H9 (cell line): ENCODE results near the gene STYXL2. TPM values are rescaled to one million over a fixed set of nuclear protein-coding genes. Genes with fewer than 3 reads are reported as not detected.

Experiments used
- DNase-seq: peaks from one replicate; pipeline ENCODE4 v3.0.0-alpha.2; 2017
- H2AFZ ChIP-seq: one replicate; pipeline ENCODE4 v1.6.1; 2013; ENCODE audit warnings: mild to moderate bottlenecking, low read length, control low read depth, moderate library complexity
- H2AK5ac ChIP-seq: 2 replicates; pipeline ENCODE4 v1.6.1; 2013; ENCODE audit warnings: low read length, control low read depth, mixed read lengths; ENCODE audit not compliant: insufficient read length
- H2BK120ac ChIP-seq: one replicate; pipeline ENCODE4 v1.6.1; 2013; ENCODE audit warnings: low read depth, mild to moderate bottlenecking, low read length, control low read depth, inconsistent platforms; ENCODE audit not compliant: poor library complexity, severe bottlenecking
- H2BK12ac ChIP-seq: 2 replicates; pipeline ENCODE4 v1.6.1; 2013; ENCODE audit warnings: low read length, control low read depth, mixed read lengths, low read depth; ENCODE audit not compliant: insufficient read length
- H2BK15ac ChIP-seq: 2 replicates; pipeline ENCODE4 v1.6.1; 2013; ENCODE audit warnings: low read depth, low read length, control low read depth
- H2BK20ac ChIP-seq: one replicate; pipeline ENCODE4 v1.6.1; 2013; ENCODE audit warnings: low read depth, mild to moderate bottlenecking, low read length, control low read depth, inconsistent platforms; ENCODE audit not compliant: poor library complexity, severe bottlenecking
- H2BK5ac ChIP-seq: 2 replicates; pipeline ENCODE4 v1.6.1; 2013; ENCODE audit warnings: low read length, control low read depth, mixed read lengths; ENCODE audit not compliant: insufficient read length
- H3K14ac ChIP-seq: 2 replicates; pipeline ENCODE4 v1.6.1; 2013; ENCODE audit warnings: low read length, control low read depth; ENCODE audit not compliant: insufficient read depth
- H3K18ac ChIP-seq: 2 replicates; pipeline ENCODE4 v1.6.1; 2013; ENCODE audit warnings: low read depth, mild to moderate bottlenecking, mixed read lengths, low read length, control low read depth; ENCODE audit not compliant: insufficient read length
- H3K23ac ChIP-seq: 2 replicates; pipeline ENCODE4 v1.6.1; 2013; ENCODE audit warnings: low read length, control low read depth, mixed read lengths, low read depth; ENCODE audit not compliant: insufficient read length
- H3K23me2 ChIP-seq: 2 replicates; pipeline ENCODE4 v1.6.1; 2013; ENCODE audit warnings: low read depth, mild to moderate bottlenecking, mixed read lengths, low read length, control low read depth; ENCODE audit not compliant: insufficient read length, poor library complexity, severe bottlenecking
- H3K27ac ChIP-seq: 2 replicates; pipeline ENCODE4 v1.5.1; 2013; ENCODE audit warnings: low read length, control low read depth, mixed read lengths, low read depth; ENCODE audit not compliant: insufficient read length
- H3K27me3 ChIP-seq: 2 replicates; pipeline ENCODE4 v1.6.1; 2013; ENCODE audit warnings: low read length, control low read depth, inconsistent platforms; ENCODE audit not compliant: insufficient read depth
- H3K4ac ChIP-seq: 2 replicates; pipeline ENCODE4 v1.6.1; 2013; ENCODE audit warnings: low read depth, mild to moderate bottlenecking, control low read depth, inconsistent platforms, low read length, moderate library complexity
- H3K4me1 ChIP-seq: 2 replicates; pipeline ENCODE4 v1.6.1; 2013; ENCODE audit warnings: low read length, control low read depth, inconsistent platforms; ENCODE audit not compliant: insufficient read depth
- H3K4me2 ChIP-seq: 2 replicates; pipeline ENCODE4 v1.6.1; 2013; ENCODE audit warnings: low read length, control low read depth, mixed read lengths; ENCODE audit not compliant: insufficient read length, insufficient read depth
- H3K56ac ChIP-seq: 2 replicates; pipeline ENCODE4 v1.6.1; 2013; ENCODE audit warnings: low read depth, mild to moderate bottlenecking, mixed read lengths, low read length, control low read depth; ENCODE audit not compliant: insufficient read length
- H3K79me1 ChIP-seq: 2 replicates; pipeline ENCODE4 v1.6.1; 2013; ENCODE audit warnings: low read depth, mild to moderate bottlenecking, moderate library complexity, low read length, control low read depth, inconsistent platforms; ENCODE audit not compliant: insufficient read depth, poor library complexity, severe bottlenecking
- H3K79me2 ChIP-seq: 2 replicates; pipeline ENCODE4 v1.6.1; 2013; ENCODE audit warnings: low read length, control low read depth, inconsistent platforms; ENCODE audit not compliant: insufficient read depth
- H3K9ac ChIP-seq: 2 replicates; pipeline ENCODE4 v1.6.1; 2013; ENCODE audit warnings: low read length, control low read depth, mixed read lengths; ENCODE audit not compliant: insufficient read length; ENCODE audit errors: extremely low read depth
- H3K9me3 ChIP-seq: one replicate; pipeline ENCODE4 v1.6.1; 2013; ENCODE audit warnings: low read depth, low read length, inconsistent platforms; ENCODE audit not compliant: control insufficient read depth
- H3T11ph ChIP-seq: one replicate; pipeline ENCODE4 v1.6.1; 2013; ENCODE audit warnings: mild to moderate bottlenecking, low read length, control low read depth, inconsistent platforms
- H4K20me1 ChIP-seq: one replicate; pipeline ENCODE4 v1.6.1; 2013; ENCODE audit not compliant: control insufficient read depth, insufficient read length, insufficient read depth
- H4K5ac ChIP-seq: 2 replicates; pipeline ENCODE4 v1.6.1; 2013; ENCODE audit warnings: low read depth, mild to moderate bottlenecking, mixed read lengths, low read length, control low read depth; ENCODE audit not compliant: insufficient read length
- H4K8ac ChIP-seq: replicated peaks from 2 replicates; pipeline ENCODE4 v1.6.1; 2013; ENCODE audit warnings: low read length, control low read depth, mixed read lengths, low read depth; ENCODE audit not compliant: insufficient read length
- H4K91ac ChIP-seq: 2 replicates; pipeline ENCODE4 v1.6.1; 2013; ENCODE audit warnings: low read depth, mild to moderate bottlenecking, moderate library complexity, mixed read lengths, low read length, control low read depth; ENCODE audit not compliant: insufficient read length
- H3K27ac Mint-ChIP-seq, 3 experiments: 2 replicates in 2 of 3; 3 replicates in 1 of 3; pipeline ENCODE4 v1.8.0; 2020 to 2021; ENCODE audit warnings: mixed read lengths in 3 of 3, mild to moderate bottlenecking in 1 of 3, moderate library complexity in 1 of 3
- H3K27me3 Mint-ChIP-seq: 2 replicates; pipeline ENCODE4 v1.8.0; 2021; ENCODE audit warnings: low read depth, mild to moderate bottlenecking, moderate library complexity, mixed read lengths
- H3K36me3 Mint-ChIP-seq, 3 experiments: 2 replicates in 2 of 3; 3 replicates in 1 of 3; pipeline ENCODE4 v1.8.0; 2020 to 2021; ENCODE audit warnings: low read depth in 3 of 3, mixed read lengths in 3 of 3; ENCODE audit not compliant: insufficient read depth in 1 of 3
- H3K4me1 Mint-ChIP-seq, 2 experiments: 2 replicates each; pipeline ENCODE4 v1.8.0; 2020; ENCODE audit warnings: mixed read lengths in 2 of 2
- H3K4me3 Mint-ChIP-seq, 2 experiments: 2 replicates in 1 of 2; 3 replicates in 1 of 2; pipeline ENCODE4 v1.8.0; 2020 to 2021; ENCODE audit warnings: mild to moderate bottlenecking in 2 of 2, mixed read lengths in 2 of 2, moderate library complexity in 1 of 2
- H3K9me3 Mint-ChIP-seq, 2 experiments: 2 replicates in 1 of 2; 3 replicates in 1 of 2; pipeline ENCODE4 v1.8.0; 2020; ENCODE audit warnings: mild to moderate bottlenecking in 2 of 2, mixed read lengths in 2 of 2, moderate library complexity in 1 of 2
- CTCF ChIP-seq: fragments of 200-600 bp; sonication (generic); conservative IDR thresholded peaks from 3 replicates; pipeline ENCODE4 v1.8.0; 2021; ENCODE audit warnings: antibody characterized with exemption, mild to moderate bottlenecking
- WGBS: extraction: QIAGEN DNeasy Blood & Tissue Kit; methylation state at CpG from one replicate; pipeline ENCODE4 v1.1.7; 2013; ENCODE audit warnings: missing lambda C conversion rate, low lambda C conversion rate, mixed read lengths; ENCODE audit not compliant: insufficient read length; ENCODE audit errors: extremely low coverage; 5-methylcytosine and 5-hydroxymethylcytosine counted together
- total RNA-seq: library from RNA; stranded (reverse); gene quantifications from 2 replicates; pipeline ENCODE4 v1.2.1, GENCODE V29; 2021

Gene STYXL2
- total RNA-seq, 1 experiment from 2014 or later: 0.09 TPM

DNA sequence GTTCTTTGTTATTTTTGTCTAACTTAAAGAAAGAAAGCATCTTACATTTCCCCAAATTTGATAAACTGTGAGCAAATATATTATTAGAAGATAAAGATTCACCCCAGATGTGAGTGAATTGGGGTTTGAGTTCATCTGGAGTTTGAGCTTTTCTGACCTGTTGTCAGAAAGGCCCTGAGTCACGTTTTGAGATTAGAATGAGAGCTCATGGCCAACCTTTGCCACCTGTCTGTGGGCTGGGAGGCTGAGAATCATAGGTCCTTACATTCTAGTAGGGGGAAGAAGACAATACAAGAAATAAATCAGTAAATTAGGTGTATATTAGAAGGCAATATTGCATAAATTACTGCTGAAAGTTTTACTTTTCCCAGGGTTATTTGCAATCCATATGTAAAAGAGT, 22.3 kb downstream of the STYXL2 start:
- no peak overlapping the region for H3T11ph ChIP-seq
- no peak overlapping the region for H4K8ac ChIP-seq
- H2BK12ac ChIP-seq: no peak overlapping the region
- H3K56ac ChIP-seq: no peak overlapping the region
- no peak overlapping the region for H2BK5ac ChIP-seq
- Mint-ChIP-seq H3K4me1 (peaks cover 23 to 28% of the 10 kb centered on the region in 2 experiments), H3K27me3 (peaks cover 4% of the 10 kb centered on the region), H3K4me3 (no peak overlapping the region), H3K36me3 (no peaks in the 10 kb centered on the region), H3K9me3 (no peaks in the 10 kb centered on the region), H3K27ac (no peak overlapping the region)
- H3K18ac ChIP-seq: no peak overlapping the region
- H2AK5ac ChIP-seq: no peak overlapping the region
- no peaks in the 10 kb centered on the region for H3K79me1 ChIP-seq
- H3K9me3 ChIP-seq: no peaks in the 10 kb centered on the region
- no peak overlapping the region for H3K27ac ChIP-seq
- no peaks in the 10 kb centered on the region for H3K79me2 ChIP-seq
- no peak overlapping the region for H3K14ac ChIP-seq
- 0 out of 2 replicates have a peak, but pooled peaks cover 2% of the 10 kb centered on the region for H3K4me1 ChIP-seq
- H3K9ac ChIP-seq: no peak overlapping the region
- H3K23ac ChIP-seq: no peak overlapping the region
- no peak for DNase-seq
- H3K4me2 ChIP-seq: no peak overlapping the region
- H2BK20ac ChIP-seq: no peak overlapping the region
- H3K27me3 ChIP-seq: no peaks in the 10 kb centered on the region
- no peak overlapping the region for H2AFZ ChIP-seq
- no peak overlapping the region for H4K91ac ChIP-seq
- H3K23me2 ChIP-seq: peaks cover 2% of the 10 kb centered on the region
- no peak for TF ChIP-seq CTCF
- no peak overlapping the region for H3K4ac ChIP-seq
- no peaks in the 10 kb centered on the region for H4K20me1 ChIP-seq
- no CpG with 5 or more reads among the region's 1 CpG for WGBS
- no peak overlapping the region for H2BK15ac ChIP-seq
- H4K5ac ChIP-seq: no peak overlapping the region
- H2BK120ac ChIP-seq: no peak overlapping the region
